Measurements from ENCODE around the gene STK32A. TPM values are rescaled to one million over a fixed set of nuclear protein-coding genes. Genes with fewer than 3 reads are reported as not detected.

STK32A gene
- total RNA-seq, 1 experiment from 2014 or later, result 0.16 TPM

DNA sequence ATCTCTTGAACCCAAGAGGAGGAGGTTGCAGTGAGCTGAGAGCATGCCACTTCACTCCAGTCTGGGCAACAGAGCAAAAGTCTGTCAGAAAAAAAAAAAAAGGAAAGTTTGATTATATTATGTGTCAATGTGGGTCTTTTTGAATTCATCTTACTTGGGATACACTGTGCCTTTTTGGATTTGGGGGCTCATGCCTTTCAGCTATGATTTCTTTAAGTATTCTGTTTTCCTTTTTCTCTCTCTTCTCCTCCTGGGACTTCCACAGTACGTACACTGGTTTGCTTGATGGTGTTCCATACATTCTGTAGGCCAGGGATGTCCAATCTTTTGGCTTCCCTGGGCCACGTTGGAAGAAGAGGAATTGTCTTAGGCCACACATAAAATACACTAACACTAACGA is 146.7 kb downstream of the STK32A start:
- Mint-ChIP-seq H3K27ac (ENCODE audit: unreplicated experiment) (no peak overlapping the region), H3K36me3 (ENCODE audit: insufficient read depth, unreplicated experiment) (no peaks in the 10 kb centered on the region), H3K9me3 (ENCODE audit: unreplicated experiment) (no peaks in the 10 kb centered on the region), H3K4me1 (ENCODE audit: low read depth, unreplicated experiment) (peaks cover 6% of the 10 kb centered on the region), H3K4me3 (ENCODE audit: unreplicated experiment) (no peak overlapping the region), H3K27me3 (ENCODE audit: insufficient read depth, unreplicated experiment) (no peaks in the 10 kb centered on the region)
- Histone ChIP-seq H3K4me3 (ENCODE audit: low read depth, low read length) (no peak overlapping the region), H3K9me3 (peaks cover 3% of the 10 kb centered on the region; the same call in 1 of the 2 replicates), H3K36me3 (ENCODE audit: control insufficient read depth, insufficient read depth, low read length) (no peaks in the 10 kb centered on the region), H3K4me1 (no peaks in the 10 kb centered on the region; the same call in 1 of the 2 replicates), H3K27me3 (replicated peaks; ENCODE audit: control insufficient read depth, insufficient read depth, low read length) (no peaks in the 10 kb centered on the region)
- BruUV-seq (replicated peaks), result no TSS peak
- intact Hi-C loops (cut with micrococcal nuclease; ENCODE audit: unreplicated experiment), result no loop called here
- ChIA-PET CTCF (no interaction called here), POLR2A (no interaction called here)
- TF ChIP-seq, protein P1, sequence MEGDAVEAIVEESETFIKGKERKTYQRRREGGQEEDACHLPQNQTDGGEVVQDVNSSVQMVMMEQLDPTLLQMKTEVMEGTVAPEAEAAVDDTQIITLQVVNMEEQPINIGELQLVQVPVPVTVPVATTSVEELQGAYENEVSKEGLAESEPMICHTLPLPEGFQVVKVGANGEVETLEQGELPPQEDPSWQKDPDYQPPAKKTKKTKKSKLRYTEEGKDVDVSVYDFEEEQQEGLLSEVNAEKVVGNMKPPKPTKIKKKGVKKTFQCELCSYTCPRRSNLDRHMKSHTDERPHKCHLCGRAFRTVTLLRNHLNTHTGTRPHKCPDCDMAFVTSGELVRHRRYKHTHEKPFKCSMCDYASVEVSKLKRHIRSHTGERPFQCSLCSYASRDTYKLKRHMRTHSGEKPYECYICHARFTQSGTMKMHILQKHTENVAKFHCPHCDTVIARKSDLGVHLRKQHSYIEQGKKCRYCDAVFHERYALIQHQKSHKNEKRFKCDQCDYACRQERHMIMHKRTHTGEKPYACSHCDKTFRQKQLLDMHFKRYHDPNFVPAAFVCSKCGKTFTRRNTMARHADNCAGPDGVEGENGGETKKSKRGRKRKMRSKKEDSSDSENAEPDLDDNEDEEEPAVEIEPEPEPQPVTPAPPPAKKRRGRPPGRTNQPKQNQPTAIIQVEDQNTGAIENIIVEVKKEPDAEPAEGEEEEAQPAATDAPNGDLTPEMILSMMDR (IDR thresholded peaks at IDR 0.05; ENCODE audit: insufficient read depth in 1 of 2, low read depth in 1 of 2, low read length in 1 of 2, severe bottlenecking in 1 of 2, unreplicated experiment in 1 of 2), result no peak
- DNase-seq, result no peak

DNA sequence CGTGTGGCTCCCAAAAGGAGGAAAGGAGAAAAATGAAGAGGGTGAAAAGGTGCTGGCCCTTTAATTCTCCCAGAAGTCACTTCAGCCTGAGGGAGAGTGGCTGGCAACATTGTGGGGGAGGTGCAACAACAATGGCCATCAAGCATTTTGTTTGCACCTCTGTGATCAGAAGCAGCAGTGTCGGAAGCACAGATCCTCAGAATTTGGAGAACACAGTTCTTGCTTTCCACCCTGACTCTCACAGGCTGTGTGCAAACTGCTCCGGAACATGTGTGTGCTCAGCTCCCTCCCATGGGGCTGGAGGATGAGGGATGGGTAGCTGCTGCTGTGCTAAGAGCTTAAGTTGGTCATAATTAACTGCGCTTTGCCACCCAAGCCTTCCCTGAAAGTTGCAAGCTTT is 147.9 kb downstream of the STK32A start:
- Mint-ChIP-seq H3K4me1 (ENCODE audit: low read depth, unreplicated experiment) (peaks cover 6% of the 10 kb centered on the region), H3K27ac (ENCODE audit: unreplicated experiment) (no peak overlapping the region), H3K9me3 (ENCODE audit: unreplicated experiment) (no peaks in the 10 kb centered on the region), H3K36me3 (ENCODE audit: insufficient read depth, unreplicated experiment) (peaks cover under 1% of the 10 kb centered on the region), H3K4me3 (ENCODE audit: unreplicated experiment) (no peak overlapping the region), H3K27me3 (ENCODE audit: insufficient read depth, unreplicated experiment) (no peaks in the 10 kb centered on the region)
- H3K4me1 ChIP-seq, result no peaks in the 10 kb centered on the region; the same call in 1 of the 2 replicates
- TF ChIP-seq, protein P1 (IDR thresholded peaks at IDR 0.05; ENCODE audit: insufficient read depth in 1 of 2, low read depth in 1 of 2, low read length in 1 of 2, severe bottlenecking in 1 of 2, unreplicated experiment in 1 of 2), result no peak
- no peak for DNase-seq
- H3K27me3 ChIP-seq (replicated peaks; ENCODE audit: control insufficient read depth, insufficient read depth, low read length), result no peaks in the 10 kb centered on the region
- no peaks in the 10 kb centered on the region for H3K36me3 ChIP-seq (ENCODE audit: control insufficient read depth, insufficient read depth, low read length)
- ChIA-PET POLR2A (no interaction called here), CTCF (no interaction called here)
- peaks cover 3% of the 10 kb centered on the region; the same call in 1 of the 2 replicates for H3K9me3 ChIP-seq
- no TSS peak for BruUV-seq (replicated peaks)
- H3K4me3 ChIP-seq (ENCODE audit: low read depth, low read length), result no peak overlapping the region
- intact Hi-C loops (cut with micrococcal nuclease; ENCODE audit: unreplicated experiment), result no loop called here

DNA sequence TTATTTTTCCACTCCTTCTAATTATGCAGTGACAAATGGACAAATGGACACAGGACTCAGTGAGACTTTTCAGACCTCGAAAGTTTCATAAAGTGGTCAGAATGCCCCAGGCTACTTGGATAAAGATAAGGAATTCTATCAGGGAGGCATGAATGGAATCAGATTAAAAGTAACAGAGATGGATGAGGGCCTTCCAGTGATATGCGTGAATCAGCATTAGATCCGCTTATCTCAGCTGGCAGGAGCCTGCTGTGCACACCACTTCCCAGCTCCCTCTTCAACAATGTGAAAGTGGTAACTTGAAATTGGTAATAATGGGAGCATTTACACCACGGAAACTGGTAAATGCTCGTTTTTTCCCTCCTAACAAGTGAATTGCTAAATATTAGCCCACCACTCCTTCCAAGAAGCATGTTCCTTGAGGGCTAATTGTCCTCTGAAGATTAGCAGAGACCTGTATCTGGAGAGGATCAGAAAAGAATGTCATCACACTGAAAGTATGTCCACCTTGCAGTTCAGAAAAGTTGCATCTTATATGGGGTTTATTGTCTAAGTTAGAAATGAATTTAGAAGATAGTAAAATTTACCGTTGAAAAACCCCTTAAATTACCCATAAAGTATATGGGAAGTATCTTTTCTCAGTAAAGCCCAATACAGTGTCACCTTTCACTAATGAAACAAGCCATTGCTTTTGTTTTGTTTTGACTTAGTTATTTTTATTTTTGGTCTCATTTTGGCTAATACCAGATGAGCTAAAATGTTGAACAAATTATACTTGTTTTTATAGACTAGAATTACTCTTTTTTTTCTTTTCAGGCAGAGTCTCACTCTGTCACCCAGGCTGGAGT is 149.7 kb downstream of the STK32A start:
- Histone ChIP-seq H3K4me3 (ENCODE audit: low read depth, low read length) (no peak overlapping the region), H3K9me3 (no peaks in the 10 kb centered on the region), H3K36me3 (ENCODE audit: control insufficient read depth, insufficient read depth, low read length) (no peaks in the 10 kb centered on the region), H3K27me3 (replicated peaks; ENCODE audit: control insufficient read depth, insufficient read depth, low read length) (no peaks in the 10 kb centered on the region), H3K4me1 (no peaks in the 10 kb centered on the region; the same call in 1 of the 2 replicates)
- BruUV-seq (replicated peaks), result no TSS peak
- ChIA-PET POLR2A (no interaction called here), CTCF (no interaction called here)
- Mint-ChIP-seq H3K36me3 (ENCODE audit: insufficient read depth, unreplicated experiment) (peaks cover 10% of the 10 kb centered on the region), H3K9me3 (ENCODE audit: unreplicated experiment) (no peaks in the 10 kb centered on the region), H3K27me3 (ENCODE audit: insufficient read depth, unreplicated experiment) (no peaks in the 10 kb centered on the region), H3K27ac (ENCODE audit: unreplicated experiment) (no peak overlapping the region), H3K4me1 (ENCODE audit: low read depth, unreplicated experiment) (peaks cover 6% of the 10 kb centered on the region), H3K4me3 (ENCODE audit: unreplicated experiment) (no peak overlapping the region)
- intact Hi-C loops (cut with micrococcal nuclease; ENCODE audit: unreplicated experiment), result loop anchor here (5.0 kb wide), 1 partner anchor 173 kb away; no protein-coding TSS in a partner anchor
- TF ChIP-seq, protein P1 (IDR thresholded peaks at IDR 0.05; ENCODE audit: insufficient read depth in 1 of 2, low read depth in 1 of 2, low read length in 1 of 2, severe bottlenecking in 1 of 2, unreplicated experiment in 1 of 2), result no peak
- no peak for DNase-seq

Measured in Caco-2 (cell line).